Thyroid gland (tissue), 4 donors: ENCODE results near the gene ZBTB44. TPM values are rescaled to one million over a fixed set of nuclear protein-coding genes. Genes with fewer than 3 reads are reported as not detected.
A peak's percentile ranks its signal among the peaks of the same experiment; 100 is the strongest.

Source experiments
- DNase-seq, 2 donors: peaks; one replicate each; pipeline ENCODE4 v3.0.0-alpha.2; 2019
- H3K27ac ChIP-seq, 3 donors: fragments of 200-600 bp; sonication (generic); 1 replicate in 2 of 3; 2 replicates in 1 of 3; pipeline ENCODE4 v1.5.1; 2016 to 2019; ENCODE audit warnings: mild to moderate bottlenecking in 1 of 3, moderate library complexity in 1 of 3
- H3K27me3 ChIP-seq: fragments of 200-600 bp; sonication (generic); one replicate; pipeline ENCODE4 v1.5.1; 2019
- H3K36me3 ChIP-seq, 2 donors: fragments of 200-600 bp; sonication (generic); one replicate each; pipeline ENCODE4 v1.5.1; 2016 to 2019
- H3K4me1 ChIP-seq, 2 donors: fragments of 200-600 bp; sonication (generic); one replicate each; pipeline ENCODE4 v1.5.1; 2017 to 2019
- H3K4me3 ChIP-seq, 3 donors: fragments of 200-600 bp; sonication (generic); replicated peaks in 1 of 3; 1 replicate in 2 of 3; 2 replicates in 1 of 3; pipeline ENCODE4 v1.5.1; 2016; ENCODE audit warnings: mild to moderate bottlenecking in 1 of 3
- H3K9me3 ChIP-seq: fragments of 200-600 bp; sonication (generic); one replicate; pipeline ENCODE4 v1.5.1; 2017
- POLR2A ChIP-seq, 2 donors: fragments of 450-650 bp; IDR thresholded peaks; one replicate each; pipeline ENCODE4 v1.6.1; 2017; ENCODE audit warnings: antibody characterized with exemption in 2 of 2, mild to moderate bottlenecking in 2 of 2, moderate library complexity in 1 of 2
- WGBS, 2 donors: methylation state at CpG; one replicate each; pipeline ENCODE4 v1.1.5; 2017; 5-methylcytosine and 5-hydroxymethylcytosine counted together
- intact Hi-C: fragments of 100-400 bp; cut with DNase I; formaldehyde crosslinking; loops from one replicate; pipeline ENCODE4 v1.15.1; 2023
- total RNA-seq, 4 donors: library from RNA; depleted of rRNA; stranded (reverse); fragments of >200 nt; gene quantifications; one replicate each; pipeline ENCODE4 v1.2.3, GENCODE V29; 2016
- TF ChIP-seq, protein P1 (sequence below), 6 experiments: fragments of 200-600 bp in 3 of 6; fragments of 450-650 bp in 3 of 6; sonication (generic) in 3 of 6; IDR thresholded peaks; one replicate each; pipeline ENCODE4 v1.5.1; 2016 to 2019; ENCODE audit warnings: antibody characterized with exemption in 6 of 6, mild to moderate bottlenecking in 2 of 6, inconsistent platforms in 1 of 6, moderate library complexity in 1 of 6

Gene ZBTB44
- total RNA-seq, 4 donors from 2014 or later, result 57.9 to 85.9 (median 58.8) TPM

DNA sequence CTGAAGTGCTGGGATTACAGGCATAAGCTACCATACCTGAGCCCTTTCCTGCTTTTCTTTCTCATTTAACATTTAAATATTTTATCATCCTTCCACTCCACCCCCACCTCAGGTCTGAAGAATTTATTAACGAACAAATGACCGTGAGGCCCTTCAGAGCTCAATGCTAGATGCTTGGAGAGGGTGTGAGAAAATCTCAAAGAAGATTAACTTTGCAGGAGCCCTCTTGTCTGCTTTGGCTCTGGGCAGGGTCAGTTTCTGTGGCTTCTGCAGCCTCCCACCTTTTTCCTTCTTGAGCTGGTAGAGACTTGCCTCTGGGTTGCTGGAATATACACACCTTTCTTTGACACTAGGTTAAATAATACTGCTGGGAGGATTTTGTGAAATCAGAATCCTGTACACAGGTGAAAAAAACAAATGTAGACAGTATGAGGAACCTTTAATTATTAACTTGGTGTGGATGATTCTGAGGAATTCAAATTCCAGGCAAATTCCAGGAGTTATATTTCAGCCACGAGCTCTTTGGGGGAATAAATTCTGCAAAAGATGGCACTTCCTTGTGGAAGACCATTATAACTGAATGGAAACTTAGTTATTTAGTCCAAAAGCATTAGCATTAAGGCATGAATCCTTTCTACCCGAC is 3.4 kb upstream of the ZBTB44 start:
- Histone ChIP-seq H3K36me3 (no peaks in the 10 kb centered on the region), H3K4me1 (peaks cover 12% of the 10 kb centered on the region in 2 donors), H3K27ac (no peak overlapping the region), H3K9me3 (no peaks in the 10 kb centered on the region), H3K27me3 (no peaks in the 10 kb centered on the region), H3K4me3 (no peak overlapping the region)
- no peak for TF ChIP-seq POLR2A (IDR thresholded peaks at IDR 0.05)
- TF ChIP-seq, protein P1, sequence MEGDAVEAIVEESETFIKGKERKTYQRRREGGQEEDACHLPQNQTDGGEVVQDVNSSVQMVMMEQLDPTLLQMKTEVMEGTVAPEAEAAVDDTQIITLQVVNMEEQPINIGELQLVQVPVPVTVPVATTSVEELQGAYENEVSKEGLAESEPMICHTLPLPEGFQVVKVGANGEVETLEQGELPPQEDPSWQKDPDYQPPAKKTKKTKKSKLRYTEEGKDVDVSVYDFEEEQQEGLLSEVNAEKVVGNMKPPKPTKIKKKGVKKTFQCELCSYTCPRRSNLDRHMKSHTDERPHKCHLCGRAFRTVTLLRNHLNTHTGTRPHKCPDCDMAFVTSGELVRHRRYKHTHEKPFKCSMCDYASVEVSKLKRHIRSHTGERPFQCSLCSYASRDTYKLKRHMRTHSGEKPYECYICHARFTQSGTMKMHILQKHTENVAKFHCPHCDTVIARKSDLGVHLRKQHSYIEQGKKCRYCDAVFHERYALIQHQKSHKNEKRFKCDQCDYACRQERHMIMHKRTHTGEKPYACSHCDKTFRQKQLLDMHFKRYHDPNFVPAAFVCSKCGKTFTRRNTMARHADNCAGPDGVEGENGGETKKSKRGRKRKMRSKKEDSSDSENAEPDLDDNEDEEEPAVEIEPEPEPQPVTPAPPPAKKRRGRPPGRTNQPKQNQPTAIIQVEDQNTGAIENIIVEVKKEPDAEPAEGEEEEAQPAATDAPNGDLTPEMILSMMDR (IDR thresholded peaks at IDR 0.05), result no peak
- DNase-seq, result no peak
- intact Hi-C loops, result no loop called here
- 53 to 67% methylated on average over 4 of the region's 4 CpGs for WGBS, 2 donors

DNA sequence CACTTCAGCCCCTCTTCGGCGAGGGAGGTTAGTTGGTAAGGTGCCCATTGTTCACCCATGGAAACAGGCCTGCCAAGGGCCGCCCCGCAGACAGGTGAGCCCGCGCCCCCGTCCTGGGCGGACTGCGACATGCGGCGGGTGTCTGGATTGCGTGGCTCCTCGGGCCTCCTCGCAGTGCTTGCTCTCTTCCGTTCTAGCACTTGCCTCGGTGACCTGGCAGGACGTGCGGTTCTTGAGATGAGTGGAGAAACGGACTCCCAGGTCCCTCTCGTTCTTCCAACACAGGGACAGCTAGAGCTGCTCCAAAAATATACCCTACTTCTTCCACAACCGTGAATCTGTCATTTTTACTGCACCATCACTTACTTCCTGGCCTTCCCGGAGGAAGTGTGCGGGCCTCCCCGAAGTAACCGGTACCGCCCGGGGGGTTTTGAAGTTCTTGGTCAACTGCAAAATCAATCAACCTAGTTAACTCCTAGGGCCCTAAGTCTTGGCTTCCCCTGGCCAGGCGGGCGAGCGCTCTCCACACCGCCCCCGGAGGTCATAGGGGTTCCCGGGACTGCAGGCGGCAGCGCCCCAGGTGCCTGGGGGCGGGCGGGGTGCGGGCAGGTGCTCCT is 745 bp upstream of the ZBTB44 start:
- peak; percentile 64 to 71 for DNase-seq
- 10 to 31% methylated on average over 18 to 38 of the region's 38 CpGs for WGBS, 2 donors
- H3K9me3 ChIP-seq, result no peaks in the 10 kb centered on the region
- no peaks in the 10 kb centered on the region for H3K27me3 ChIP-seq
- peak overlapping the region in 2 of 3 donors; percentile 57 to 82 for H3K4me3 ChIP-seq
- TF ChIP-seq POLR2A (IDR thresholded peaks at IDR 0.05), result no peak
- TF ChIP-seq, protein P1 (IDR thresholded peaks at IDR 0.05), result peak in 2 of 6 experiments; percentile 12 to 37
- H3K27ac ChIP-seq, result peak overlapping the region; percentile 93 to 97 (median 95)
- intact Hi-C loops, result no loop called here
- no peaks in the 10 kb centered on the region for H3K36me3 ChIP-seq
- peaks cover 36% of the 10 kb centered on the region in 2 donors for H3K4me1 ChIP-seq

DNA sequence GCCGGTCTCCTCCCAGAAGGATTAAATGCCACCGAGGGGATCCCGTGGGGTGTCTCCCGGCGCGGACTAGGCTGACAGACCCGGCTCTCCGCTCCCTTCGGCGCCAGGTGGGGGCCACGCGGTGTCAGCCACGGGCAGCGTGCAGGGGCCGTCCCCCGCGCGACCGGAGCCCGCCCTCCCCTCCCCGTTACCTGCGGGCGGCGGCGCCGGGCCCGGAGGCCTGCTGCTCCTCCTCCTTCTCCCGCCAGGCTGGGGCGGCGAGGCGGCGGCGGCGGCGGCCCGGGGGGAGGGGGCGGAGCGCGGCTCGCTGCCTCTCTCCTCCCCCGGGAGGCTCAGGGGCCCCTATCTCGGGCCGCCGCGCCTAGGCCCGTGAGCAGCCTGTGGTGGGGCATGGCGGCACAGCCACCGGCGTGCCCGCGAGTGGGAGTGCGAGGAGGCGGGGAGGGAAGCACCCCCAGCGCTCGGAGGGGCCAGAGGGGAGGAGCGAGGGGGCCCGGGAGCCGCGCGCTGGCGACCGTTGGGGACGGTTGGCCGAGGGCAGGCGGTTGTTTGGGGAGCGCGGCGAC is 450 bp downstream of the ZBTB44 start:
- H3K9me3 ChIP-seq, result no peaks in the 10 kb centered on the region
- peak in 1 of 2 donors; percentile 64 for TF ChIP-seq POLR2A (IDR thresholded peaks at IDR 0.05)
- TF ChIP-seq, protein P1 (IDR thresholded peaks at IDR 0.05), result no peak
- intact Hi-C loops, result no loop called here
- peak overlapping the region; percentile 24 to 82 (median 70) for H3K4me3 ChIP-seq
- H3K27me3 ChIP-seq, result no peaks in the 10 kb centered on the region
- H3K4me1 ChIP-seq, result peaks cover 45 to 46% of the 10 kb centered on the region in 2 donors
- H3K27ac ChIP-seq, result peak overlapping the region; percentile 93 to 97 (median 95)
- WGBS, 2 donors, result 0 to 4% methylated on average over 6 to 8 of the region's 68 CpGs
- DNase-seq, result peak; percentile 68 to 70
- no peaks in the 10 kb centered on the region for H3K36me3 ChIP-seq

DNA sequence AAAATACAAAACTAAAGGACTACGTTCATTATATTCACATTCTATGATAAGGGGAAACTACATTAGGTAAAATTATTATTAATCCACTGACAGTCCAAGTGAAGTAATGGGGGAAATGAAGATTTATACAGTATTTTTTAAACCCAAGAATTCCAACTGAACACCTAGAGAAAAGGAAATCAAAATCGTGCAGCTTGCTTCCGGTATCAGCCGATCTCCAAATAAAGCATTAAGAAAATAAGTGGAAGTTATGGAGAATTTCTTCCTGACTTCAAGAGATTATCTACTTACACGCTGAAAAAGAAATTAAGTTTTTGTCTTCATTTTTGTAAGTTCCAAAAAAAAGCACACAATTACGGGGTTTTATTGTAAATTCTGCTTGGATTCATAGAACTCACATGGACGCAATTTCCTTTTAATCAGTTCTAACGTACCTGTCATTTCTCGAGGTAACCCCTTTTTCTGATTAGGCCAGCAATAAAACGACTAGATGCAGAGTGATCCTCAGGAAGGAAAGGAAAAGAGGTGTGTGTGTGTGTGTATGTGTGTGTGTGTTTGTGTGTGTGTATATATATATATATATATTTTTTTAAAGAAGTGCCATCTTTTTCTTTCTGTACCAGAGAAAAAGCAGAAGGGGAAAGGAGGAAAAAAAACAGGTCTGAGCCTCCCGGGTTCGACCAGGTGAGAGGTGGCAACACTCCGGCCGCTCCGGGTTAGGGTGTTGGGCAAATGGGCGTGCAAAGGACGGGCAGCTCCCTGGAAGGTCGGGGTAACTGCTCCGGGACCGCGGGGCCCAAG is 1.1 kb downstream of the ZBTB44 start:
- DNase-seq, result no peak
- intact Hi-C loops, result no loop called here
- WGBS, 2 donors, result 2% methylated on average over 21 of the region's 21 CpGs
- no peak for TF ChIP-seq POLR2A (IDR thresholded peaks at IDR 0.05)
- TF ChIP-seq, protein P1 (IDR thresholded peaks at IDR 0.05), result no peak
- H3K36me3 ChIP-seq, result no peaks in the 10 kb centered on the region
- H3K4me1 ChIP-seq, result peaks cover 49 to 51% of the 10 kb centered on the region in 2 donors
- no peaks in the 10 kb centered on the region for H3K9me3 ChIP-seq
- H3K27ac ChIP-seq, result peak overlapping the region; percentile 93 to 97 (median 95)
- H3K27me3 ChIP-seq, result no peaks in the 10 kb centered on the region
- peak overlapping the region; percentile 24 to 82 (median 70) for H3K4me3 ChIP-seq
